ENCODE results near the gene VWF.

The VWF gene

DNA sequence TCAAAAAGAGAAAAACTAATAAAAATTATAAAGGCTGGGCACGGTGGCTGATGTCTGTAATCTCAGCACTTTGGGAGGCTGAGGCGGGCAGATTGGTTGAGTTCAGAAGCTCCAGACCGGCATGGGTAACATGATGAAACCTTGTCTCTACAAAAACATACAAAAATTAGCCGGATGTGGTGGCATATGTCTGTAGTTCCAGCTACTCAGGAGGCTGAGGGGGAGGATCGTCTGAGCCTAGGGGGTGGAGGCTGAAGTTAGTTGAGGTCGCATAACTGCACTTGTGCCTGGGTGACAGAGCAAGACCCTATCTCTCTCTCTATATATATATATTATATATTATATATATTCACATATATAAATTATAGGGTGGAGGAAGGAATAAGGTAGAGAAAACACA is 146.9 kb downstream of the VWF start:
- DNase-seq (ENCODE audit: low read depth), result no peak

DNA sequence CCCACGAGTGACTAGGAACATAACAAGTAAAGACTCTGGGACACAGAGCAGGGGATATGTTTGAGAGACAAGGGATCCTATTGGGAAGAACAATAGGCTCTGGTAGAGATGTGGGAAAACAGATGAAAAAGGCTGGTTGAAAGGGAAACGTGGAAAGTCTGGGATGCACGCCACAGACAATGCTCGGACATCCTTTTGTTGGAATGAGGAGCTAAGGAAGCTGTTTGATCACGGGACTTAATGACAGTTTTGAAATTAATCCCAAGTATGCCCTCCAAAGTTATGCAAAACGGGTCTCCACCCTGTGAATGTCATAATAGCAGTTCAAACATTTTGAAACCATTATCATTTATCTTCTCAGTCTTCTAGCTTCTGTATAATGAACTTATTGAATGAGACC is 147.8 kb downstream of the VWF start:
- DNase-seq (ENCODE audit: low read depth), result no peak

DNA sequence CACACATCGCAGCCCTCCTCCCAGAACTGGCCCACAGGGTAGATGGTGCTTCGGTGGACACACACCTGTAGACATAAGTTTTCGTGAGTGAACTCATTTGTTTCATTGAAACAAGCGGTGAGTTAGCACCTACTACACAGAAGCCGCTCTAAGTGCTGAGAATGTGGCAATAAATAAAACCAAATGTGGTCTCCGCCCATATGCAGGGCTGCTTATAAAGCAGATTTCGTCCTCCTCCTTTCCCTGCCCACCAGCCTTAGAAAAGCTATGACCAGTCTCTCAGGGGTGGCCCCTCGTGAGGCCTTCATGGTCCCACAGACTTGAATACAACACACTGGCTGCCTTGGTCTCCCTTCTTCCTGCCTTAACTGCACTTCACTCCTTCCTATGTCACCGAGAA is 148.3 kb downstream of the VWF start:
- DNase-seq (ENCODE audit: low read depth), result no peak

DNA sequence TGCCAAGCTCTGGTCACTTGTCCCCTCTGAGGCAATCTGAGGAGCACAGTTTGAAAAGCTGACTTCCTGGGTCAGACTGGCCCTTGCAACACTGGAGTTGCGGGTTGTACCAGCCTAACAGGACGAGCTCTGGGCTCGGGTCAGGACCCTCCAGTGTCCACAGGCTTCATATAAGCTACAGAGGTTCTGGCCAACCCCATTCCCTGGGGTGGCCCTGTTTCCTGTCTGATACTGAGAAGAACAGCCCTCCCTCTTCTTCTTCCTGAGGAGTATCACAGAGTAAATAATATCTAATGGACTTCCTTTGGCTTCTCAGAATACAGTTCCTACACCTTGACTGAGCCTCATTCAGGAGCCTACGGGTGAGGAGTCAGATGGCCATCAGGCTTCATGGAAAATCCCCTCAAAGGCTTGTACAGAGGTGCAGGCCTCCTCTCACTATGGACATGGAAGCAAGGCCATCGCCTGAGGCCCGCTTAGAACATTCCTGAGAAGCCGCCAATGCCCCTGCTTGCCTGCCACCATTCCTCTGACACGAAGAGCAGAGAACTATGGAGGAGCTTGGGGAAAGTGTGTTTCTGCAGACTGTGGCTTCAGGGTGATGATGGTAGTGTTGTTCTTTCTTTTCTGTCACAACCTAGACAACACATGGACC is 150.9 kb downstream of the VWF start:
- DNase-seq (ENCODE audit: low read depth), result no peak

DNA sequence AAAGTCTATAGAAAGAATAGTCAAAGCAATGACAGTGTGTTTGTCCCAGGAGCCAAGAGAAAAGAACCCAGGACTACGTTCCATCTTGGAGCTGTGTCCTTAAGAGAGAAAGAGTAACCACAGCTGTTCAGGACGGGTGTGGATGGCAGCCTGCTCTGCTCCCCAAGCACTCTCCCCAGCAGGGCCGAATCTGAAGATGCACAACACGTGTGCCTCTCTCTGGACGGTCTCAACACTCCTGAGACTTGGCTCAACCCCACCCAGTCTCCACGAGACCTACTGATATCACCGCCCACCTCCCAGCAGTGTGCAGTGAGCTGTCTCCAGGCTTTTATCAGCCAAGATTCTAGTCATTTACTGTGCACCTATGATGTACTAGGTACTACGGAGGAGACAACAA is 152.1 kb downstream of the VWF start:
- no peak for DNase-seq (ENCODE audit: low read depth)

DNA sequence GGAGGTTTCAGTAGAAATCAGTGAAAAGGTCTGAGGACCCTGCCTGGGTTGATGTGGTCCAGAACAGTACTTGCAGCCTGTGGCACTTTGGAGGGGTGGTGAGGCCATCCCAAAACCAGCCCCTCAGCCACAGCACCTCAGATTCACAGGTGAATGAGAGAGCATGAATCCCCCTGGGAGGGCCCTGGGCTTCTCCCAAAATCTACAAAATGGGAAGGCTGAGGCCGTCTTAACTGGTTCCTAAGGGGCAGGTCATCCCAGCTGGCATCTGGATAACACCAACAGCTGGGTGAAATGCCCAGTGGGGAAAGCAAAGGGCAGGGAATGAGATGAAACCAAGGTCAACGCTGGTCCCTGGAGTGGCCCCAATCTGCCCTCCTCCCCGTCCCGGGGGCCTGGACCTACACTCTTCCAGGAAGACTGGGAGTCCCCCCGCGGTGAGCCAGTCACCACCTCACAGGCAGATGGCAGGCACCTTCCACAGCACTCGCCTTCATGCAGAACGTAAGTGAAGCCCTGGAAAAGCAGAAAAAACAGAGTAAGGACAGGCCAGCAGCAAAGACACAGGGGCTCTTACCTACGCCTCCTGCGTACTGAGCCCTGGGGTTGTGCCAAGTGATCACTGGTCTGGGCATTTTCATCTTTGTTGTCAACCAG is 153.1 kb downstream of the VWF start:
- no peak for DNase-seq (ENCODE audit: low read depth)

DNA sequence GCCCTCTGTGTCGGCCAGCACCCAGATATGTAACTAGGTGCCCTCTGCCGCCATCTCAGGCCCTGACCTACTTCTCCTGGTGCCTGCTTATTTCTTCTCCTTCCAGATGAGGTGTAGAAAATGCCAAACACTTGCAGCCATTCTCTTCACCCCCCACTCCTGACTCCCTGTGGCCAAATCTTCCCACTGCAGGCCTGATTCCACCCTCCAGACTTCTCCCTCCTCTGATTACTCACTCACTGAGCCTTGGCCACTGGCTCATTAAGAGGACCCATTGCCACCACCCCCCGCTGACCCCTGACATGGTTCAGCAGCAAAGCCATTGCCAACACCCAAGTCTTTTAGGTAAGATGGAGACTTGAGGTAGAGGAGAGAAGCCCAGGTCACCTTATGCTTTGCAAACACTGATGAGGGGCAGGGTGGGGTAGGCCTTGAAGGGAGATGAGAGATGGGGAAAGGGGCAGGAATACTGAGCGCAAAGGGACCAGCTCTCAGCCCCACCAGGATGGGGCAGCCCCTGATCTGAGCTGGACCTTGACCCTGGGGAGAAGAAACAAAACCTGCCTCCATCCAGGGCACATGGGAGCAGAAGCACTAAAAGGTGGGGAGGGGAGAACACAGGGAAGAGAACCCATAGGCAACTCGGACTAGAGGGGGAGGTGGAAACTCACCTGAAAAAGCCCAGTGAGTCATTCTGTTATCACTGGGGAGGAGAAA is 154.3 kb downstream of the VWF start:
- DNase-seq (ENCODE audit: low read depth), result no peak

DNA sequence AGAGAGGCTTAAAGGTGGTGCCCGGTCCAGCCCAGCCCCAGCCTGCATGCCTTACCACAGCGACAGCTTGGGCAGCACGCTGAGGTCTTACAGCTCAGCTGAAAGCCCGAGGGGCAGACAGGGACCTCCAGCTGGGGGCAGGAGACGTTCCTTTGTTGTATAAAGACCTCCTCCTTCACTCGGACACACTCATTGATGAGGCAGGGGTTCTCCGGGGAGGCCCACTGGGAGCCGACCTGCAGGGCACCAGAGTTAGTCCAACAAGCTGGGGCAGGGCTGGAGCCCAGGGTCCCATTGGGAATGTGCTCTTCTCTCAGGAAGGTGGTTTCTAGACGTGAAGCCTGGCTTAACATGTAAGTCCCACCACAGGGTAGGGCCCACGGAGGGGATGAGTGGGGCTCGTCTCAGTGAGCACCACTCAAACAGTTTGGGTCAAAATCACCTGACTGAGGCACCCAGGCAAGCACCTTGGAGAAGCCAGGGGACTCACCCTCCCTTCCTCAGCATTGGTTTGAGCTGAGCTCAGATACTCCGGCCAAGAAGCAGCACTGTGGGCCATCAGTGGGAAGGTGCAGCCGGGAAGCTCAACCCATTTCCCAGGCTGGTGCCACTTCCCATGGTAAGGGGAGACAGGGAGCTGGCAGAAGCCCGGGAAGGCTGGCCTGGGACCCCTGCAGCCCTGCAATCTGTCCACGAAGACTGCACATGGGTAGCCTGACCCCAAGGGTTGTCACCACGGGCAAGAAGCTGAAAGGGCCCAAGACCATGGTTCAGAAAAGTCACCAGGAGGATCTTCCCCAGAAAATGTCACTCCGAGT is 155.1 kb downstream of the VWF start:
- no peak for DNase-seq (ENCODE audit: low read depth)

DNA sequence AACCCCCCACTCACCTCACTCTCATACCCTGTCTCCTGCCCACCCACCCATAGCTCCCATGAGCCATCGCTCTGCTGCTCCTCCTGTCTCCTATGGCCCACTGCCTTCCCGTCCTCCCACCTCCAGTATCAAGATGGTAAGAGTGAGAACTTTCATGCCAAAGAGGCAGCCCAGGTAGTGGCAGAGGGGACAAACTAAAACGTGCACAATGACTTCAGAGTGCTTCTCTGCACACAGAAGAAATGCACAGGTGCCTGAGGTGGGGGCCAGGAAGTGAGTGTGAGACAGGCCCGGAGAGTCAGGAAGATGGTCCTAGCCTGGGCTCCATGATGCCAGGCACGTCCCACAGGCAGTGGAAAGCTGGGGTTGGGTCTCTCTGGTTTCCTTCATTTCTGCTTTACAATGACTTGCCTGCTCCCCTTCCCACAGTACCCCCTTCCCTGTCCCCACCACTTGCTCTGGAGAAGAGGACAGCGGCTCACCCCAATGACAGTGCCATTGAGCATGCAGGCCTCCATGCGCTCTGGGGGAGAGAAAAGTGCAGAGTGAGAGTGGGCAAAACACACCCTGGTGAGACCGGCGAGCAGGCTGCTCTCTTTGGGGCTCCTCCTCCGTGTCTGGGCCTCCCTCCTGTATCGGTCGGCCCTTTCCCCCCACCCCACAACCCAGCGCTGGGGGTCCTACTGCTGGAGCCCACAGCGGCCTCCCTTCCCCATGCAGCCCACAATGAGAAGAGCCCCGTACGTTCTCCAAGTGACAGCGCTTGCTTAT is 156.6 kb downstream of the VWF start:
- no peak for DNase-seq (ENCODE audit: low read depth)

DNA sequence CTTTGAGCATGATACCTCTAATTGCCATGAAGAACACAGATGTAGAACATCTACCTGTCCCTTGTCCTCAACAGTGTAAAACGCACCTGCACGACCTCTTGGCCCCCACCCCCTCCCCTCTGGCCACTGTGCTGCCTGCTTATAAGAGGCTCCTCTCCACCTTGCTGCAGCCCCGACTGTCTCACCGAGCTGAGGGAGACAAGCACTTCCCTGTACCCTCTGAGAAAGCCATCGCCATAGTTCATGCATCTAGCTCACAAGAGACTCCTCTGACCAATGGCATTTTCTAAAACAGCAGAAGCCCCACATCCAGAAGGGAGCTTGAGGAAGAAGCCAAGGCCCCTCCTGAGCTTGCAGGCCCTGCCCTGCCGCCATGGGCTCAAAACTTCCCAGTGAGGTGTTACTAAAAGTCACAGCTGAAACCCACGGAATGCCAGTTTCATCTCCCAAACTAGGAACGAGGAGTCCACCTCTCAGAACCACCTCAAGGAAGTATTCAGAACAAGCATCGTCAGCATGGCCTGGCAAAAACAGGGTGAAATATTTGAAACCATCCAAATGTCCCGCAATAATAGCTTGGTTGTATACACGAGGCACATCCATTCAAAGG is 157.9 kb downstream of the VWF start:
- no peak for DNase-seq (ENCODE audit: low read depth)

DNA sequence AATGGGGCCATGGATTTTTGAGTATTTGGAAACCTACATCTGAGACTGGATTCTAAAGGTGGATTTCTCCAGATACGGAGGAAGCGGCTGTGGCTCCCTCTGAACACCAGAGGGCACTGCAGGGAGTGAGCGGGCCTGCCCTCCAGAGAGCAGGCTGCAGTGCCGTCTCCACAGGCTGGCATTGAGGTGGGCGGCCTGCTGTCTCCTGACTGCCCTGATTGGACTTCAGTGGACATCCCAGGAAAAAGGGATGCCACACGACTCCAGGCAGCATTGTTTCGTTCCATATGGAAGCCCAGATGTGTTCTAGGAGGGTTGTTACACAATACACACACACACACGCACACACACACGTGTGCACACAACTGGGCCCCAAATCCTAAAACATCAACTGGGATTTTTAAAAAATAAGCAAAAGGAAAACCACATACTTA is 158.5 kb downstream of the VWF start:
- peak; percentile 4 for DNase-seq (ENCODE audit: low read depth)

DNA sequence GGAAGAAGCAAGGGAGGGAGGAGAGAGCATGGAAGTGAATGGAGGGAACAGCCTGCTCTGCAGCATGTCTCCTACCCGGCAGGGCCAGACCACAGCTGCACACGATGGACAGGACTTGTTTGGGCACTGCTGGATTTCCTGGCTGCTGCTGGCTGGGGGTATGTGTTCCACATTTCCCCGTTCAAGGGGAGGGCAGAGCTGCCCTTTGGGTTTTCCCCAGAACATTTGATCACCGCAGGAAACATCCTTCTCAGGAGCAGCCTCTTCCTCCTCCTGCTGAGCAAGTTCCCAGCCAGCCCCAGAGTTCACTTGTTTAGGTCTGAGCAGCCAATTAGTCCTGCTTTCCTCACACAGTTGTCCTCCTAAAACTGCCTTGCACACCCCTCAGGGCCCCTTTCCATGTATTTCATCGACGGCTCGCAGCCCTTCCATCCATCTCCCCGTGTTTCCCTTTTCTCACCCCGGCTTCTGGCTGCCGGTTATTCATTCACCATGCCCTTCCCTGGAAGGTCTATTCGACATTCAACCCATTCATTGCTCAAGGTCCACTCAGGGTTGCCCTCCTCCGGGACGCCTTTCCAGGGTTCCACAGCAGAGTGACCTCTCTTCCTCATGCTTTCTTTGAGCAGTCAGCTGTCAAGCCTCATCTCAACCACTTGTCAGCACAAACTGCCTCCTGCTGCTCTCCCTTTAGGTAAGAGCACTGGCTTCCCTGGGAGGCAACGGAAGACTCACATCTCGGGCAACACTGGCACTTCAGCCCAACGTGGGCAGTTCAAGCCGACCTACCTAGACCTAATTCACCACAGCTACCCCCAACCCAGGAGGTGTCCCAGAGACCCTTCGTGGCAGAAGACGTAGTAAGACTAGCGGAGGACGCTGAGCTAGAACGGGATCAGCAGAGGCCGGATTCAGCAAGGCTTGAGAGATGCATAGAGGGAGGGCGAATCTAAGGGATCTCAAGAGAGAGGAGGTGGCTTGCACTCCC is 159.3 kb downstream of the VWF start:
- DNase-seq (ENCODE audit: low read depth), result no peak

DNA sequence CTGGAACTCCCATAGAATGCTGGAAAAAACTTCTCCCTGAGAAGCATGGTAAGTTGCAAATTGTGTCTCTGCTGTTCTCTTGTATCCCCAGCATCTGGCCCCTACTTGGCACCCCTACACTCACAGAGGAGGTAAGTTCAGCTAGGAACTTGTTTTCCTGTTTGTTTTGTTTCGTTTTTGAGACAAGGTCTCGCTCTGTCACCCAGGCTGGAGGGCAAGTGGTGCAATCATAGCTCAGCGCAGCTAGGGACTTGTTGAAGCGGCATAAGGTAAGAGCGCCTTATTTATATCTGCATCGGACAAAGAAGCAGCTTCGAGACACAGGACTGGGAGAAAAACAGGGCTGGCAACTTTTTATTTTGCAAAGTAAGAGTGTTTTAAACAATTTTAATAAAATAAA is 161.0 kb downstream of the VWF start:
- no peak for DNase-seq (ENCODE audit: low read depth)

DNA sequence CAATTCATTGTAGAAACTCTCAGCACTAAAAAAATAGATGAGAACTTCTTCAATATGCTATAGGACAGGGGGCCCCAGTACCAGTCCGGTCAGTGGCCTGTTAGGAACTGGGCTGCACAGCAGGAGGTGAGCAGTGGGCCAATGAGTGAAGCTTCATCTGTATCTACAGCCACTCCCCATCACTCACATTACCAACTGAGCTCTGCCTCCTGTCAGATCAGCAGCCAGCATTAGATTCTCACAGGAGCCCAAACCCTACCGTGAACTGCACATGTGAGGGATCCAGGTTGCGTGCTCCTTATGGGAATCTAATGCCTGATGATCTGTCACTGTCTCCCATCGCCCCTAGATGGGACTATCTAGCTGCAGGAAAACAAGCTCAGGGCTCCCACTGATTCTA is 163.7 kb downstream of the VWF start:
- no peak for DNase-seq (ENCODE audit: low read depth)

DNA sequence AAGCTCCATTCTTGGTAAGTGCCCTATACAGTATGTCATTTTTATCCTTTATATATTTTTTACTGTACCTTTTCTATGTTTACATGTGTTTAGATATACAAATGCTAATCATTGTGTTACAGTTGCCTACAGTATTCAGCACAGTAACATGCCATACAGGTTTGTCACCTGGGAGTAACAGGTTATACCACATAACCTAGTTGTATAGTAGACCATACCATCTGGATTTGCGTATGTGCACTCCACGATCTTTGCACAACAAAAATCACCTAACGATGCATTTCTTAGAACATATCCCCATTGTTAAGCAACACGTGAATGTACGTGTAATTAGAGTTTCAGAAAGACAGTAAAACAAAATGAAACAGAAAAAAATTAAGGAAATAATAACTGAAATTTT is 167.5 kb downstream of the VWF start:
- DNase-seq (ENCODE audit: low read depth), result no peak

DNA sequence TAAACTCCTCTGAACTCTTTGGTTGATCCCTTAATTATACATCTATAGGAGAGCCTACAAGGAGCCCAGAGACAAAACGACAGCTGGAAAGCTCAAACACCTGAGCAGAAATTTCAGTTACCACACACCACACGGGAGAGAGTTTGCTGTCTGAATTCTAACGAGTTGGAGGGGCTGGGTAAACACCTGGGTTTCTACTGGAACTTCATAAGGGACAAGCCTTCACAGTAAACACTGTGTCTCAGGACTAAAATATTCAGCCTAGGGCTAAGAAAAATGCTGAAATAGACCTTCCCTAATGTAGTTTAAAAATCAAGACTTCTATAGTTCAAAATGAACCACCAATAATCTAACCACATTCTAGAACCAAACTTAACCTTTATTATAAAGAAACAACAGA is 169.8 kb downstream of the VWF start:
- DNase-seq (ENCODE audit: low read depth), result no peak

DNA sequence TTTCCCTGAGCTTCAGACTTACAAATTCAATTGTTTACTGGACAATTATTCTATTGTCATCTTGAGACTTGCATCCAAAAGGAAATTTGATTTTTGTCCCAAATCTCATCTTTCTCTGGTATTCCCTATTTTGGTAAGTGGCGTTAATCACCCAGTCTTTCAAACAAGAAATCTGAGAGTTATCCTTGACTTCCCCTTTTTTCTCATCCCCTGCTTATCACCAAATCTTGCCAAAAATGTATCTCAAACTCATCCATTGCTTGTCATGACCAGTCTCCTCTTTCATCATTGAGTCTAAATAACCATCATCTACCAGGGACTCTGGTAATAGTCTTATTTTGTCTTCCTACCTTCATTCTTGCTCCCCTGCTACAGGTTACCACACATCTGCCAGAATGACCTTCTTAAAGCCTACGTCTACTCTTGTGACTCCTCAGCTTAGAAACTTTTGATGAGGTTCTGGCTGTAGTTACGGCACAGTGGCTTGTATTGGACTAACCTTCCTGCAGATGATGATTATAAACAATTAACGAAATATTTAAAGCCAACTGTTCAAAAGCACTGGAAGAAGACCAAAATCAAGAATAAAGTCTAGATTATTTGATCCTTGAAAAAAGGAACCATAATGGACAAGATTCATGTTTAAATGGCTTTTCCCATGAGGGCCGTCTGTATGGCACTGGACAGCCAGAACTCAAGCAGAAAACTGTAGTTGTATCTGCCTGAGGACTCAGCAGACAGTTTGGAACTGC is 170.5 kb downstream of the VWF start:
- DNase-seq (ENCODE audit: low read depth), result no peak

DNA sequence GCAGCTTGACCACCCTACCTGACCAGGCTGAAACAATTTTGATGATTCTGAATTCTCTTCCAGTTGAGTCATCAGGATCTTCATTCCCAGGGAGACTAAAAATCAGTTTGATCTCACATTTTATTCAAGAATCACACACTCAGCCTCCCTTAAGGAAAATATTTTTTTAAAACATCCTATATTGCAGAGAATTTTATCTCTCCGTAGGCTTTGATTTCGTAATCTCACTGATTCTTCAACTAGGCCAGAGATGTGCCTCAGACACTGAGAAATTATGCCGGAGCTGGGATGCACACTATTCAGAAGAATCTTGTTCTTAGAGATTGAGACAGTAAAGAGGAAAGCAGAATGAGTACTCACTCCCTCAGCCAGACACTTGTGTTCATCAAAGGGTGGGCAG is 172.4 kb downstream of the VWF start:
- no peak for DNase-seq (ENCODE audit: low read depth)

DNA sequence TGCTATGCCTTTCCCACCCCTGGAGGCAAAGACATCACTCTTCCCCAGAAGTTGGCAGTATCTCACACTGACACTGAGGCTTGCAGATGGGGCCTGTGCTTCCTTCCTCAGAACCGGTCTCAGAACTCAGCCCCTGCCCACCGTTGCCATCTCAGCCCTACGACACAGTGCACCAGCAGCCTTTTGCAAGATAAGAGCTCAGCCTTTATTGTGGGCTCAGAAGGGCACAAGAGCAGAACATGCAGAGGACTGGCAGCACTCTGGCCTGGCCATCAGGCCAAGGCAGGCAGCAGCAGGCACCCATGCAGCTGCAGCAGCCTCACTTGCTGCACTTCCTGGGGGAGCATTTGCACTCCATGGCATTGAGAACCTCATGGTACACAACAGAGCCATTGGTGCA is 175.8 kb downstream of the VWF start:
- DNase-seq (ENCODE audit: low read depth), result no peak
